ES-I3 (cell line): Measurements from ENCODE around the gene HPF1.
A peak's percentile ranks its signal among the peaks of the same experiment; 100 is the strongest.
"Not testable (repeated sequence)": the region's sequence is repeated elsewhere in the genome, so short reads cannot be mapped to it uniquely, and the experiment has no call there.

Source experiments
- H3K36me3 ChIP-seq: 2 replicates; pipeline ENCODE4 v1.6.1; 2013; ENCODE audit warnings: mild to moderate bottlenecking, low read length, control low read depth, moderate library complexity; ENCODE audit not compliant: insufficient read depth
- H3K4me1 ChIP-seq: 2 replicates; pipeline ENCODE4 v1.6.1; 2013; ENCODE audit warnings: mild to moderate bottlenecking, control low read depth, low read length; ENCODE audit not compliant: insufficient read depth
- H3K9ac ChIP-seq: 2 replicates; pipeline ENCODE4 v1.6.1; 2013; ENCODE audit warnings: low read depth, mild to moderate bottlenecking, low read length, moderate library complexity
- H3K9me3 ChIP-seq: 2 replicates; pipeline ENCODE4 v1.6.1; 2013; ENCODE audit warnings: mild to moderate bottlenecking, low read length, moderate library complexity; ENCODE audit not compliant: control insufficient read depth, insufficient read depth

Gene HPF1

GRCh38 chr4:169766741-169767140, 9.0 kb upstream of the HPF1 start:
- Histone ChIP-seq H3K9me3 (no peaks in the 10 kb centered on the region), H3K4me1 (no peaks in the 10 kb centered on the region), H3K9ac (no peak overlapping the region), H3K36me3 (no peaks in the 10 kb centered on the region)

- Histone ChIP-seq H3K9me3 (no peaks in the 10 kb centered on the region), H3K4me1 (no peaks in the 10 kb centered on the region), H3K9ac (no peak overlapping the region), H3K36me3 (no peaks in the 10 kb centered on the region)
These were observed 8.1 kb upstream of the HPF1 start for GRCh38 chr4:169765835-169766234.

GRCh38 chr4:169761846-169762245, 4.1 kb upstream of the HPF1 start:
- Histone ChIP-seq H3K36me3 (no peaks in the 10 kb centered on the region), H3K4me1 (no peaks in the 10 kb centered on the region), H3K9ac (no peak overlapping the region), H3K9me3 (no peaks in the 10 kb centered on the region)

GRCh38 chr4:169758401-169758962, 738 bp upstream of the HPF1 start:
- Histone ChIP-seq H3K4me1 (peaks cover 6% of the 10 kb centered on the region), H3K36me3 (no peaks in the 10 kb centered on the region), H3K9me3 (no peaks in the 10 kb centered on the region), H3K9ac (no peak overlapping the region)

DNA sequence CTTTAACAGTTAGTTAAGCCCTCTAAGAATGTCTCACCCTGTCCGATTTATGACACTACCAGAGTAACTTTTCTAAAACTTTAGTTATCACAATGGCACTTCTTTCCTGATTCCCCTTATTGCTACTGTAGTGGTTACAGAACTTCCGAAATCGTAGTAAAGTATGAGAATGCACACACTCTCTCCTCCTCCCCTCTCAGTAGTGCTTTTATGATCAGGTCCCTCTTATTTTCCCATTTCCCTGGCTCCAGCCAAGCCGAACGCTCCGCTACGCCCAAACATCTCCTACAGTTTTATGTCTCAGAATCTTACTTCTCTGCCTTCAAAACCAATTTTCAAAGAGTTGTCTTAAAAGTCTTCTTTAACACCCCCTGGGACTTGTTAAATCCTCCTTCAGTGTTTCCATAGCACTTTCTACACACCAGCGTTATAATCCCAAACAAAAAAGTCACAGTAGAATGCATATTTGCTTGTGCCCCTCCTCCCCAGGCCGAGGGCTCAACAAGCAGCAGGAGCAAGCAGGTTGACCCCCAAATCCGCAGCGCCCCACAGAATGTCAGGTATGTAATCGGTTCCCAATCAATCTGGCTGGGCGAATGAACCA, 671 bp downstream of the HPF1 start:
- Histone ChIP-seq H3K9ac (peak overlapping the region; percentile 91), H3K4me1 (peaks cover 6% of the 10 kb centered on the region), H3K36me3 (no peaks in the 10 kb centered on the region), H3K9me3 (no peaks in the 10 kb centered on the region)

DNA sequence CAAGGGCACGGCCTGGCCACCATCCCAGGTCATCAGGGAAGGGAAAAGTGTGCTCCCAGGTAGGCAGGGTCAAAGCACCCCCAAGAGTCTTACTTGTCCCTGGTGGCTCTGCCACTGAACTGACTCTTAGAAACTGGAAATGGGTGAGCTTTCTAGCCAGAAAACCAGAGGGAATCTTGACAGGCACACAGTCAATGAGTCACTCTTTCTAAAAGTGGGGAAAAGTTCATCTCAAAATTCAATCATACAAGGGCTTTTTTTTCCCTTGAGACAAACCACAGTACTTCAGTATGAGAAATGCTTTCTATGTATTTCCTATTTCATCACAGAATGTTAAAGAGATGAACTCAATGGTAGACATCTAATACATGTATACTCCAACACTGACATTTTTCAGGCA, 12.5 kb downstream of the HPF1 start:
- Histone ChIP-seq H3K9ac (no peak overlapping the region), H3K36me3 (no peaks in the 10 kb centered on the region), H3K4me1 (no peaks in the 10 kb centered on the region), H3K9me3 (no peaks in the 10 kb centered on the region)

- Histone ChIP-seq H3K4me1 (no peaks in the 10 kb centered on the region), H3K36me3 (no peaks in the 10 kb centered on the region), H3K9ac (no peak overlapping the region), H3K9me3 (no peaks in the 10 kb centered on the region)
These were observed 13.1 kb downstream of the HPF1 start for GRCh38 chr4:169744601-169745000.

DNA sequence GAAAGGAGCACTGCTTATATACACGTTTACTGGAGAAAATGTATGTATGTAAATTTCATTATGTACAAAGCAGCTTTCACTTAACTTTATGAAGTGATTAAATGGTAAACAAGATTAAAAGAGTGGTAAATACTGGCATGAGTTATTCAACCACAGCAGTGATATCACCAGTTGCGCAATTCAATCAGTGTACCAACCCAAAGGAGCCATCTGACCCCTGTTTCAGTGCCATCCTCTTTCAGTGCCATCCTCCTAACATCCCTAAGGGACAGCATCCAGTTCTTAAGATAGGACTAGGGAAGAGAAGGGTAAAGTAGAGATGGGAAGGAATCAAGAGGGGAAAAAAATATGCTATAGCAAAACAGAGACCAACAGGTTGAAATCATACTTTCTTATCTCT, 16.2 kb downstream of the HPF1 start:
- Histone ChIP-seq H3K9me3 (no peaks in the 10 kb centered on the region), H3K36me3 (no peaks in the 10 kb centered on the region), H3K4me1 (no peaks in the 10 kb centered on the region), H3K9ac (no peak overlapping the region)

GRCh38 chr4:169738604-169739003, 19.1 kb downstream of the HPF1 start:
- H3K36me3 ChIP-seq, H3K4me1 ChIP-seq, H3K9ac ChIP-seq, H3K9me3 ChIP-seq: not testable (repeated sequence)

DNA sequence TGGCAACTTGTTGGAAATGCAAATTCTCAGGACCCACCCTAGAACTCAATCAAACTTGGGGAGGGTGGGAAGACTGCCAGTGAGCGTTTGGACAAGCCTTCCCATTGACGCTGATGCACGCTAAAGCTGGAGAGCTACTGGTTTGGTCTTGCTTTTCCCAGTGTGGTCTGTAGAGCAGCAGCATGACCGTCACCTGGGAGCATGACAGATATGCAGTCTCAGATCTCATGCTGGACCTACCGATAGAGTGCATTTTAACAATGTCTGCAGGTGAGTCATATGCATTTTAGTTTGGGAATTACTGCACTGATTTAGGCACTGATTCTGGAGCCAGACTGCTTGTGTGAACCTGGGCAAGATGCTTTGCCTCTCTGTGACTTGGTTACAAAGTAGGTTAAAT, 27.2 kb downstream of the HPF1 start:
- no peaks in the 10 kb centered on the region for H3K4me1 ChIP-seq
- no peaks in the 10 kb centered on the region; the same call in 1 of the 2 replicates for H3K36me3 ChIP-seq
- H3K9ac ChIP-seq = no peak overlapping the region
- no peaks in the 10 kb centered on the region for H3K9me3 ChIP-seq

GRCh38 chr4:169727616-169728015, 30.1 kb downstream of the HPF1 start:
- no peaks in the 10 kb centered on the region; the same call in 1 of the 2 replicates for H3K36me3 ChIP-seq
- no peaks in the 10 kb centered on the region for H3K9me3 ChIP-seq
- no peak overlapping the region for H3K9ac ChIP-seq
- peaks cover 5% of the 10 kb centered on the region; the same call in 1 of the 2 replicates for H3K4me1 ChIP-seq

DNA sequence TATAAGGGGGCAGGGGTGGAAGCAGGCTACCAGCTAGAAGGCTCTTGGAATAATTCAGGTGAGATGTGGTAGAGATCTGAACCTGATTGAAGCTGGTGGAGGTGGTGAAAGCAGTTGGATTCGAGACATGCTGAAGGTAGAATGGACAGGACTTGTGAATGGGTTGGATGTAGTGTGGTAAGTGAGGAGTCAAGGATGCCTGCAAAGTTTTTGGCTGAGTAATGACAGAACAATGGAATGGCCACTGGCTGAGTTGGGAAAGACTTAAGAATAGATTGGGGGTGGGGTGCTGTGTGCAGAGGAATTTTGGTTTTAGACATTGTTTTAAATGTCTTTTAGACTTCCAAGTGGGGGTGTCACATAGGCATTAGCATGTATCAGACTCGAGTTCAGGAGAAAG, 33.5 kb downstream of the HPF1 start:
- no peaks in the 10 kb centered on the region; the same call in 1 of the 2 replicates for H3K36me3 ChIP-seq
- H3K4me1 ChIP-seq = peaks cover 5% of the 10 kb centered on the region; the same call in 1 of the 2 replicates
- H3K9ac ChIP-seq = no peak overlapping the region
- no peaks in the 10 kb centered on the region for H3K9me3 ChIP-seq

DNA sequence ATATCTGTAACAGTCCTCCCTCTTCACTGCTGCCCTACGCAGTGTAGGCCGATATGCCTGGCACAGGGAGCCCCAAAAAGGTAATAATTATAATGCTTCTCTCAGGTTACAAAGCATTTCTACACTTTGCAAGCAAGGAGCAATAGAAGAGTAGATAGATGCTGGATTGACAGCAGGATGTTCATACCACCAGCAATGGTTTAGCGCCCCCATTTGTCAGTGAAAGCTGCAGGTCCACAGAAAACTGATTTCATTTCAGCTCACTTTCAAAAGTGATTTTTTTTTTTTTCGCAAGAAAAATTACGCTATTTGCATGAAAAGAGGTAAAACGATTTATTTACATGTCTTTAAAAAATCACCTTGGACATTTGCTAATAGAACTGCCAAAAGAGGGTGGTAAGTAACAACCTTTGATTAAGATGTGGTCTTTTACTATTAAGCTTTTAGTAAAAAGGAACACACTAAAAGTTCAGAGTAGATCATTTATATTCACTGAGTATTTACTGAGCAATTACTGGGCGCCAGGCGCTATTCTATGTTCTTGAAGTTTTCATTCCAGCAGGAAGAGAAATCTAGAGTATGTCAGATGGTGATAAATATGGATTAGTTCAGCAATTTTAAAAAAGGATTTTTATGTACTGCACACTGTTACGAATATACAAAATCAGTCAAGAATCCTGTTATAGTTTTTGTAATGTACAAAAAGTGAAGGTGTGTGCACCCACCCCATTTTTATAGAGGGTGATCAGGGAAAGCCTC, 34.4 kb downstream of the HPF1 start:
- peaks cover 5% of the 10 kb centered on the region; the same call in 1 of the 2 replicates for H3K4me1 ChIP-seq
- no peak overlapping the region for H3K9ac ChIP-seq
- H3K9me3 ChIP-seq = no peaks in the 10 kb centered on the region
- no peaks in the 10 kb centered on the region; the same call in 1 of the 2 replicates for H3K36me3 ChIP-seq

DNA sequence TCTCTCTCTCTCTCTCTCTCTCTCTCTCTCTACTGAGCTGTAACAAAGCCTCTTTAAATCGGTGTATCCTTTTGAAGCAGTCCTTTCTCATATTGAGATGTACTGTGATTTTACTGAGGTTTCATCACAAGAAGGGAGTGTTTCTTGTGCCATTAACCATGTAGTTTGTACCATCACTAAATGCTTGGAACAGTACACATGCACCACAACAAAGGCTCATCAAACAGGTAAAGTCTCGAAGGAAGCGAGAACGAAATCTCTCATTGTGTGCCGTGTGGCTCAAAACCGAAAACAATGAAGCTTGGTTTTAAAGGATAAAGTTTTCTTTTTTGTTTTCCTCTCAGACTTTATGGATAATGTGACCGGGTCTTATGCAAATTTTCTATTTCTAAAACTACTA, 37.2 kb downstream of the HPF1 start:
- Histone ChIP-seq H3K9me3 (no peaks in the 10 kb centered on the region), H3K4me1 (peaks cover 5% of the 10 kb centered on the region; the same call in 1 of the 2 replicates), H3K36me3 (no peaks in the 10 kb centered on the region), H3K9ac (no peak overlapping the region)

- Histone ChIP-seq H3K36me3 (no peaks in the 10 kb centered on the region), H3K9me3 (no peaks in the 10 kb centered on the region)
These were observed 41.1 kb downstream of the HPF1 start for GRCh38 chr4:169716677-169717076.

More at GRCh38 chr4:169716677-169717076, 41.1 kb downstream of the HPF1 start:
- Histone ChIP-seq H3K9ac (no peak overlapping the region), H3K4me1 (no peaks in the 10 kb centered on the region)
